K562 (cell line): ENCODE measurements around the gene SPEG. TPM values are rescaled to one million over a fixed set of nuclear protein-coding genes. Genes with fewer than 3 reads are reported as not detected.
"Not testable (repeated sequence)": the region's sequence is repeated elsewhere in the genome, so short reads cannot be mapped to it uniquely, and the experiment has no call there.

Experiments
- ATAC-seq: fragments of 200-7000 bp; cut with Tn5 transposase; 3 replicates; pipeline ENCODE4 v1.9.1; 2020; ENCODE audit warnings: moderate library complexity
- BruUV-seq: library from RNA; stranded (reverse); fragments of 400-500 nt; replicated peaks from 2 replicates; lab custom pipeline; 2021; lab: Mats Ljungman, UMichigan
- CTCF ChIA-PET: fragments of 300-600 bp; formaldehyde crosslinking; extraction: SDS; loops from one replicate; lab custom pipeline; 2021; ENCODE audit warnings: low intra/inter-chr PET ratio; lab: Yijun Ruan, JAX
- POLR2A ChIA-PET: fragments of 300-600, 350-650 bp; sonication (Branson Sonifier 250); formaldehyde crosslinking; extraction: SDS; loops from one replicate; lab custom pipeline; 2021; ENCODE audit warnings: antibody characterized with exemption, inconsistent platforms; lab: Yijun Ruan, JAX
- DNase-seq, 4 experiments: peaks; one replicate each; pipeline versions ENCODE4 v3.0.0 to v3.0.0-alpha.2; 2011 to 2018; ENCODE audit warnings: low spot score in 3 of 4, mixed read lengths in 3 of 4; ENCODE audit errors: extremely low read depth in 1 of 4
- FAIRE-seq: peaks from 2 replicates; lab custom pipeline; 2011; peaks lifted over from hg19 to GRCh38; lab: Jason Lieb, UNC
- H2AFZ ChIP-seq: 2 replicates; pipeline ENCODE4 v1.6.0; 2011; ENCODE audit warnings: low read depth, low read length, control low read depth, inconsistent platforms
- H3K27ac ChIP-seq: fragments of 200-600 bp; 3 replicates; pipeline ENCODE4 v1.8.0; 2011; ENCODE audit warnings: low read depth, mild to moderate bottlenecking, control low read depth, inconsistent platforms, low read length, moderate library complexity, mixed read lengths; ENCODE audit errors: extremely low read depth
- H3K27me3 ChIP-seq, 2 experiments: fragments of 300-600 bp in 1 of 2; 2 replicates in 1 of 2; 3 replicates in 1 of 2; pipeline versions ENCODE4 v1.6.0 to v1.8.0; 2011; ENCODE audit warnings: inconsistent platforms in 2 of 2, low read length in 2 of 2, mild to moderate bottlenecking in 1 of 2, mixed read lengths in 1 of 2, moderate library complexity in 1 of 2; ENCODE audit not compliant: control insufficient read depth in 2 of 2, insufficient read depth in 2 of 2
- H3K36me3 ChIP-seq: fragments of 300-600 bp; 3 replicates; pipeline ENCODE4 v1.8.0; 2011; ENCODE audit warnings: mild to moderate bottlenecking, low read length, inconsistent platforms; ENCODE audit not compliant: control insufficient read depth, insufficient read depth
- H3K4me1 ChIP-seq, 2 experiments: fragments of 200-600 bp in 1 of 2; replicated peaks in 1 of 2; 2 replicates in 1 of 2; 3 replicates in 1 of 2; pipeline versions ENCODE4 v1.5.1 to v1.8.0; 2011; ENCODE audit warnings: inconsistent platforms in 2 of 2, low read length in 2 of 2, mild to moderate bottlenecking in 1 of 2, mixed read lengths in 1 of 2, moderate library complexity in 1 of 2; ENCODE audit not compliant: control insufficient read depth in 2 of 2, insufficient read depth in 2 of 2
- H3K4me2 ChIP-seq: 2 replicates; pipeline ENCODE4 v1.6.1; 2011; ENCODE audit warnings: low read length, control low read depth, inconsistent platforms, mixed read lengths; ENCODE audit not compliant: insufficient read depth
- H3K4me3 ChIP-seq: fragments of 200-600 bp; sonication (generic), shearing (Covaris generic); 2 replicates; pipeline ENCODE4 v1.5.1; 2016; ENCODE audit warnings: control low read depth, inconsistent platforms
- H3K79me2 ChIP-seq: fragments of 200-600 bp; 3 replicates; pipeline ENCODE4 v1.8.0; 2011; ENCODE audit warnings: low read length, inconsistent platforms; ENCODE audit not compliant: control insufficient read depth, insufficient read depth
- H3K9ac ChIP-seq, 2 experiments: 2 replicates each; pipeline versions ENCODE4 v1.6.0 to v1.6.1; 2011; ENCODE audit warnings: low read depth in 2 of 2, low read length in 2 of 2, control low read depth in 1 of 2, inconsistent platforms in 1 of 2, mild to moderate bottlenecking in 1 of 2, mixed read lengths in 1 of 2; ENCODE audit not compliant: insufficient read depth in 1 of 2
- H3K9me1 ChIP-seq: one replicate; pipeline ENCODE4 v1.6.0; 2011; ENCODE audit warnings: inconsistent platforms, mild to moderate bottlenecking, low read length, moderate library complexity; ENCODE audit not compliant: control insufficient read depth, insufficient read depth
- H3K9me3 ChIP-seq: replicated peaks from 2 replicates; pipeline ENCODE4 v1.5.1; 2011; ENCODE audit warnings: low read depth, low read length, inconsistent platforms; ENCODE audit not compliant: control insufficient read depth, insufficient read depth
- H4K20me1 ChIP-seq: replicated peaks from 2 replicates; pipeline ENCODE4 v1.6.1; 2011; ENCODE audit warnings: low read length, inconsistent platforms, mixed read lengths; ENCODE audit not compliant: control insufficient read depth, insufficient read depth
- CEBPB ChIP-seq: fragments of 450-650 bp; IDR thresholded peaks from 2 replicates; pipeline ENCODE4 v1.6.1; 2016; ENCODE audit warnings: missing genetic modification characterization, missing compliant biosample characterization
- CEBPG ChIP-seq, 3 experiments: fragments of 200-800 bp in 1 of 3; sonication (Bioruptor generic) in 1 of 3; sonication (generic) in 1 of 3; formaldehyde crosslinking in 1 of 3; IDR thresholded peaks in 2 of 3; conservative IDR thresholded peaks in 1 of 3; 2 replicates each; pipeline versions ENCODE4 v1.6.1 to v1.8.0; 2016 to 2022; ENCODE audit warnings: missing compliant biosample characterization in 2 of 3, missing genetic modification characterization in 2 of 3, mild to moderate bottlenecking in 1 of 3, missing genetic modification reagents in 1 of 3
- EP400 ChIP-seq: fragments of 450-650 bp; IDR thresholded peaks from 2 replicates; pipeline ENCODE4 v1.6.1; 2017; ENCODE audit warnings: antibody characterized with exemption, mild to moderate bottlenecking, moderate library complexity
- NFRKB ChIP-seq: fragments of 450-650 bp; IDR thresholded peaks from 2 replicates; pipeline ENCODE4 v1.6.1; 2016; ENCODE audit warnings: low read depth
- WGBS: fragments of 100-300 bp; shearing (Covaris generic); methylation state at CpG from one replicate; pipeline ENCODE4 v1.1.6; 2016; ENCODE audit warnings: low coverage, mixed read lengths; ENCODE audit not compliant: insufficient coverage; ENCODE audit errors: missing lambda C conversion rate; 5-methylcytosine and 5-hydroxymethylcytosine counted together
- in situ Hi-C: fragments of 300-500 bp; cut with MboI; formaldehyde crosslinking; loops from 4 replicates; pipeline ENCODE4 v1.15.0; 2018; ENCODE audit warnings: inconsistent platforms, mixed read lengths
- intact Hi-C: fragments of 100-400 bp; cut with micrococcal nuclease; formaldehyde crosslinking; loops from 2 replicates; pipeline ENCODE4 v1.14.2; 2022
- polyA plus RNA-seq, 8 experiments: library from polyadenylated mRNA; depleted of rRNA in 4 of 8; stranded (reverse) in 5 of 8; unstranded in 3 of 8; fragments of >200 nt; fragmentation: Nextera tagmentation in 2 of 8; fragmentation: Illumina TruSeq in 1 of 8; extraction: Ambion mirVana in 2 of 8; extraction: Trizol in 1 of 8; gene quantifications; 2 replicates each; pipeline versions ENCODE4 v1.2.1 to v1.2.3, GENCODE V29; 2011 to 2014; ENCODE audit warnings: inconsistent platforms in 1 of 8, missing spikeins in 1 of 8
- total RNA-seq, 7 experiments: library from RNA; depleted of rRNA in 6 of 7; stranded (reverse); fragments of >200 nt in 6 of 7; fragmentation: Illumina TruSeq in 2 of 7; extraction: Trizol in 2 of 7; gene quantifications; 2 replicates each; pipeline versions ENCODE4 v1.2.1 to v1.2.3, GENCODE V29; 2011 to 2021; ENCODE audit warnings: low replicate concordance in 1 of 7
- TF ChIP-seq, protein P1 (sequence below), 2 experiments: fragments of 450-650 bp in 1 of 2; sonication (generic) in 1 of 2; formaldehyde crosslinking in 1 of 2; IDR thresholded peaks in 1 of 2; conservative IDR thresholded peaks in 1 of 2; 2 replicates each; pipeline versions ENCODE4 v1.6.1 to v1.8.1; 2016 to 2023; ENCODE audit warnings: mild to moderate bottlenecking in 2 of 2, moderate library complexity in 2 of 2, inconsistent platforms in 1 of 2, missing genetic modification reagents in 1 of 2

Gene SPEG
- total and polyA plus RNA-seq, 9 of the 15 experiments (the other 6 are each of a cell fraction or from before 2014, with no cell fraction given): 0.49 to 8.7 (median 3.0) TPM

DNA sequence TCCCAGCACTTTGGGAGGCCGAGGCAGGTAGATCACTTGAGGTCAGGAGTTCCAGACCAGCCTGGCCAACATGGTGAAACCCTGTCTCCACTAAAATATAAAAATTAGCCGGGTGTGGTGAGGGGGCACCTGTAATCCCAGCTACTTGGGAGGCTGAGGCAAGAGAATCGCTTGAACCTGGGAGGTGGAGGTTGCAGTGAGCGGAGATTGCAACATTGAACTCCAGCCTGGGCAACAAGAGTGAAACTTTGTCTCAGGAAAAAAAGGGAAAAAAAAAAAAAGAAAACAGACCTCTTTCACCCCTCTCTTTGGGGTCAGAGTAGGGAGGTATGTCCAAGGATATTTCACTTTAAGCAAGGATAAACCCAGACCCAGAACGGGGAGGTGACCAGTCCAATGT, 27.3 kb upstream of the SPEG start:
- H3K4me2 ChIP-seq, H3K9me3 ChIP-seq, ATAC-seq, FAIRE-seq, H3K79me2 ChIP-seq, H3K9ac ChIP-seq, CTCF ChIA-PET: not testable (repeated sequence)
- H3K4me1 ChIP-seq: peaks cover 14 to 17% of the 10 kb centered on the region in 2 experiments
- TF ChIP-seq, protein P1, sequence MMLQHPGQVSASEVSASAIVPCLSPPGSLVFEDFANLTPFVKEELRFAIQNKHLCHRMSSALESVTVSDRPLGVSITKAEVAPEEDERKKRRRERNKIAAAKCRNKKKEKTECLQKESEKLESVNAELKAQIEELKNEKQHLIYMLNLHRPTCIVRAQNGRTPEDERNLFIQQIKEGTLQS (IDR thresholded peaks at IDR 0.05): peak; percentile 59
- TF ChIP-seq, protein P1 (CRISPR knock-in tag; conservative IDR thresholded peaks at IDR 0.05): not testable (repeated sequence)
- 0 out of 2 replicates have a peak, but pooled peaks have one; percentile 21 for TF ChIP-seq NFRKB
- peak; percentile 27; the same call in 1 of the 2 replicates for TF ChIP-seq CEBPB (tag)
- peak; percentile 20; the same call in 1 of the 2 replicates for TF ChIP-seq CEBPG (CRISPR knock-in tag; IDR thresholded peaks at IDR 0.05)
- peak; percentile 68; a peak in 1 of 4 replicates for TF ChIP-seq CEBPG (tag; conservative IDR thresholded peaks at IDR 0.05 in 1 of 2, IDR thresholded peaks at IDR 0.05 in 1 of 2)
- TF ChIP-seq EP400: 0 out of 2 replicates have a peak, but pooled peaks have one; percentile 8
- TF ChIP-seq, all 486 proteins: peak for 5; not testable (repeated sequence) for 481
- H3K36me3 ChIP-seq, POLR2A ChIA-PET, H3K27me3 ChIP-seq, H3K9me1 ChIP-seq, H3K27ac ChIP-seq, intact Hi-C loops, BruUV-seq, DNase-seq, H3K4me3 ChIP-seq, H4K20me1 ChIP-seq: not testable (repeated sequence)
- H2AFZ ChIP-seq: 0 out of 2 replicates have a peak overlapping the region, but pooled peaks have one; percentile 9
- WGBS: 16% methylated on average over 2 of the region's 5 CpGs
- in situ Hi-C loops: loop anchor here (5.0 kb wide), 1 partner anchor 125 kb away; no protein-coding TSS in a partner anchor
